ENCODE results near the gene SSNA1. TPM values are rescaled to one million over a fixed set of nuclear protein-coding genes. Genes with fewer than 3 reads are reported as not detected.
A peak's percentile ranks its signal among the peaks of the same experiment; 100 is the strongest.

The SSNA1 gene
- total RNA-seq, 1 experiment from 2014 or later: 62.3 TPM

GRCh38 chr9:137186385-137186784, 2.1 kb upstream of the SSNA1 start:
- Mint-ChIP-seq H3K4me1 (ENCODE audit: low read depth, unreplicated experiment) (peaks cover 20% of the 10 kb centered on the region), H3K27ac (ENCODE audit: unreplicated experiment) (no peak overlapping the region), H3K27me3 (ENCODE audit: insufficient read depth, unreplicated experiment) (no peaks in the 10 kb centered on the region), H3K36me3 (ENCODE audit: insufficient read depth, unreplicated experiment) (peaks cover 56% of the 10 kb centered on the region), H3K4me3 (ENCODE audit: unreplicated experiment) (peak overlapping the region; percentile 98), H3K9me3 (ENCODE audit: unreplicated experiment) (no peaks in the 10 kb centered on the region)
- no peak for DNase-seq
- Histone ChIP-seq H3K4me1 (peaks cover 16% of the 10 kb centered on the region), H3K36me3 (ENCODE audit: control insufficient read depth, insufficient read depth, low read length) (peaks cover 5% of the 10 kb centered on the region), H3K27me3 (replicated peaks; ENCODE audit: control insufficient read depth, insufficient read depth, low read length) (no peaks in the 10 kb centered on the region), H3K9me3 (no peaks in the 10 kb centered on the region), H3K4me3 (ENCODE audit: low read depth, low read length) (no peak overlapping the region)
- intact Hi-C loops (cut with micrococcal nuclease; ENCODE audit: unreplicated experiment): no loop called here
- ChIA-PET CTCF (no interaction called here), POLR2A (no interaction called here)
- TF ChIP-seq CTCF (IDR thresholded peaks at IDR 0.05; ENCODE audit: insufficient read depth in 1 of 2, low read depth in 1 of 2, low read length in 1 of 2, severe bottlenecking in 1 of 2, unreplicated experiment in 1 of 2): no peak
- BruUV-seq (replicated peaks): no TSS peak

GRCh38 chr9:137187386-137187785, 1.1 kb upstream of the SSNA1 start:
- Histone ChIP-seq H3K4me3 (ENCODE audit: low read depth, low read length) (peak overlapping the region; percentile 96), H3K27me3 (replicated peaks; ENCODE audit: control insufficient read depth, insufficient read depth, low read length) (no peaks in the 10 kb centered on the region), H3K9me3 (no peaks in the 10 kb centered on the region), H3K36me3 (ENCODE audit: control insufficient read depth, insufficient read depth, low read length) (peaks cover 5% of the 10 kb centered on the region), H3K4me1 (peaks cover 16% of the 10 kb centered on the region)
- peaks cover 53% of the 10 kb centered on the region for H3K36me3 Mint-ChIP-seq (ENCODE audit: insufficient read depth, unreplicated experiment)
- no peaks in the 10 kb centered on the region for H3K27me3 Mint-ChIP-seq (ENCODE audit: insufficient read depth, unreplicated experiment)
- CTCF ChIA-PET: interaction anchor here (1.0 kb wide), 1 partner anchor 40 kb away, joined by 3 read pairs; the partner anchor contains the start of gene RNF224
- DNase-seq: no peak
- H3K9me3 Mint-ChIP-seq (ENCODE audit: unreplicated experiment): no peaks in the 10 kb centered on the region
- H3K27ac Mint-ChIP-seq (ENCODE audit: unreplicated experiment): peak overlapping the region; percentile 93
- peak overlapping the region; percentile 98 for H3K4me3 Mint-ChIP-seq (ENCODE audit: unreplicated experiment)
- peaks cover 20% of the 10 kb centered on the region for H3K4me1 Mint-ChIP-seq (ENCODE audit: low read depth, unreplicated experiment)
- intact Hi-C loops (cut with micrococcal nuclease; ENCODE audit: unreplicated experiment): no loop called here
- TF ChIP-seq CTCF (IDR thresholded peaks at IDR 0.05; ENCODE audit: insufficient read depth in 1 of 2, low read depth in 1 of 2, low read length in 1 of 2, severe bottlenecking in 1 of 2, unreplicated experiment in 1 of 2): no peak
- POLR2A ChIA-PET: interaction anchor here (0.5 to 0.7 kb wide), 2 partner anchors 141 kb away, joined by 3 to 4 read pairs; no protein-coding TSS in a partner anchor
- BruUV-seq (replicated peaks): no TSS peak

- TSS peak; percentile 67 for BruUV-seq (replicated peaks)
- intact Hi-C loops (cut with micrococcal nuclease; ENCODE audit: unreplicated experiment): loop anchor here (1.0 to 2.0 kb wide), 2 partner anchors 38 to 39 kb away; partner anchors contain the start of gene RNF224
- H3K36me3 ChIP-seq (ENCODE audit: control insufficient read depth, insufficient read depth, low read length): peaks cover 5% of the 10 kb centered on the region
- Mint-ChIP-seq H3K4me3 (ENCODE audit: unreplicated experiment) (peak overlapping the region; percentile 98), H3K4me1 (ENCODE audit: low read depth, unreplicated experiment) (peaks cover 20% of the 10 kb centered on the region), H3K9me3 (ENCODE audit: unreplicated experiment) (no peaks in the 10 kb centered on the region), H3K36me3 (ENCODE audit: insufficient read depth, unreplicated experiment) (peaks cover 49% of the 10 kb centered on the region), H3K27me3 (ENCODE audit: insufficient read depth, unreplicated experiment) (no peaks in the 10 kb centered on the region), H3K27ac (ENCODE audit: unreplicated experiment) (peak overlapping the region; percentile 93)
- no peak for TF ChIP-seq CTCF (IDR thresholded peaks at IDR 0.05; ENCODE audit: insufficient read depth in 1 of 2, low read depth in 1 of 2, low read length in 1 of 2, severe bottlenecking in 1 of 2, unreplicated experiment in 1 of 2)
- no peak for DNase-seq
- H3K4me3 ChIP-seq (ENCODE audit: low read depth, low read length): peak overlapping the region; percentile 96
- no peaks in the 10 kb centered on the region for H3K27me3 ChIP-seq (replicated peaks; ENCODE audit: control insufficient read depth, insufficient read depth, low read length)
- no peaks in the 10 kb centered on the region for H3K9me3 ChIP-seq
- peaks cover 16% of the 10 kb centered on the region for H3K4me1 ChIP-seq
- POLR2A ChIA-PET: interaction anchor here (0.5 to 1.8 kb wide), 7 partner anchors 12 to 459 kb away, joined by 3 to 21 read pairs (median 4); partner anchors contain the start of genes RNF208, SAPCD2 and TPRN
- CTCF ChIA-PET: interaction anchor here (0.5 to 3.0 kb wide), 11 partner anchors 10 to 124 kb away, joined by 3 to 22 read pairs (median 9); partner anchors contain the start of genes LRRC26, RNF224, SAPCD2 and TPRN
These were observed 388 bp upstream of the SSNA1 start for GRCh38 chr9:137188086-137188489.

Data from Caco-2 (cell line).